NCI-H2196 (cell line): ENCODE data around the gene CCSER1.

Experiments
- DNase-seq: peaks from one replicate; lab custom pipeline; 2025; ENCODE audit not compliant: unreplicated experiment; lab: John Stamatoyannopoulos, UW

CCSER1 gene

DNA sequence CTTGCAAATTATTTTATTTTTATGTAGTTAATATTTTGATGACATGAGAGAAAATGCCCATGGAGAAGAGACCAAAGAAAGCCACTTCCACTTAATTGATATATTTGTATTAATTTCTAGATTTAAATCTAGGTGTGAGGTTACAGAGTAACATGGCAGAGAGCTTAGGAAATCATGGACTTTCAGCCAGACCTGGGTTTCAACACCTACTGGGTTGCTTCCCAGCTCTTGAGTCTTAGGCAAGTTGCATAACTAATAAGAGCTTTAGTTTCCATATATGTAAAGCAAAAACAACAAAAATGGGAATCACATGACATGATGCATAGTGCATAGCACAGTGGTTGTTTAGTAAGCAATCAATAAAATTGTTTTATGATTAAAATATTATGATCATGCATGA is 413.3 kb downstream of the CCSER1 start:
- no peak for DNase-seq

DNA sequence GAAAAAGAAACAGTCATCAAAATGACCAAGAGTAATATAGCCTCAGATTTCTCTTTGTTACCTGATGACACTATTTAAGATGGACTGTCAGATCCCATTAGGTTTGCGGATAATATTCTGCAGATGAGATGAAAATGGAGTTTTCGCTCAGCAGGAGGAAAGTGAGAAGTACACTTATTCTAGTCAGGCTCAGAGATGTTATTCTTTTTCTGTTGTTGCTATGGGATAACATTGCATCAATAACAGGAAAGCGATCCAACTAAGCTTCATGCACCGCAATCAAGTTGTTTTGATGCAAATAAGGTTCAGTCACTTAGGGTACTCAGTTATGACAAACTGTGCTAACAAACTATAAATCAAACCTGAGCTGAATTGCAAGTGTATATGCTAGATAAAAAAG is 415.0 kb downstream of the CCSER1 start:
- no peak for DNase-seq

DNA sequence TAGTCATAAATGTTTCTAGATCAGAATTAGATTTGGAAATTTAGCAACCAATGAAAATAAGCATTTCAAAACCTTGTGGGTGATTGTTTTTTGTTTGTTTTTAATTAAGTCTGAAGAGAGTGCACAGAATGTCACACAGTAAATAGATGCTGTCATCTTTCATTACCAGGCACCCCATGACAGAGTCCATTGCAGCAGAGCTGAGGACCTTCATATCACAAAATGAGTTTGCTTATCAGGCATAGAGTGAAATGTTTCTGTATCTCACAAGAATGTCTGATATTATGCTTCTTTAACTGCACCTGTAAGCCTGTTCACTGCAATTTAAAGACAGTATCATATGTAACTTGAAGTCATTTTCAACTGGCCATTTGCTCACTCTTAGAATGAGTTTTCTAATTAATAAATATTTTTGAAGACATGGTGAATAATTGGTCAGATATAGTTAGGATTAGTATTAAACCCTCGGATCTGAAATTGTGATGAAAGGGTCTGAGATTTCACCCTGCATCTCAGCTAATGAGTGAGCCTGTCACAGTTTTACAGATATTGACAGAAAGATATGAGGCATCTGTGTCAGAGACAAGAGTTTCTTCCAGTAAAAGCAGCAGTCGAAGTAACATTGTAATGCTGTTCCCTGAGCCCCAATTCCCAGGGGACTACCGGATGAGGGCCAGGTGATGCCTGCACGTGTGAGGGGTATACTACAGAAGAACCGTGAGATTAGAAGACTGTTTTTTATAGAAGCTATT is 416.4 kb downstream of the CCSER1 start:
- no peak for DNase-seq

DNA sequence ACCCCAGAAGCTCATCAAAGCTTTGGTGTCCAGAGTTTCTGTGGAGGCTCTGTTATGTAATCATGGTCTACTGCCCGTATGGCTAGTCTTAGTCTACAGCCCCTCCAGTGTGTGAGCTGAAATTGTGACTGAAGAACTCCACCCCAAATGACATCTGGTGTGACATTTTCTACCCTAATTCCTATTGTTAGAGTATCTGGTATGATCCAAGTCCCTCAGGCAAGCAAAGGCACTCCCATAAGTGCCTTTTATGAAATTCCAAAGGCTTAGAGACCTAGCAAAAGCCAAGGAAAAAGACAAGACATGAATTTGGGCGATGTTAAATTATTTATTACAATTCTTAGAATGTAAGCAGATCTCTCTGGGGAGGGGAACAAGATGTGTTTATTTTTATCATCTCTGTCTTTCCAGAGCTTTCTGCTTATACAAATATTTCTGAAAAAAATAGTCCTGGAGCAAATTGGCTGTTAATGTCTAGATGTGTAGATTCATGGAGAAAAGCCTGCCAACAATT is 417.4 kb downstream of the CCSER1 start:
- no peak for DNase-seq

DNA sequence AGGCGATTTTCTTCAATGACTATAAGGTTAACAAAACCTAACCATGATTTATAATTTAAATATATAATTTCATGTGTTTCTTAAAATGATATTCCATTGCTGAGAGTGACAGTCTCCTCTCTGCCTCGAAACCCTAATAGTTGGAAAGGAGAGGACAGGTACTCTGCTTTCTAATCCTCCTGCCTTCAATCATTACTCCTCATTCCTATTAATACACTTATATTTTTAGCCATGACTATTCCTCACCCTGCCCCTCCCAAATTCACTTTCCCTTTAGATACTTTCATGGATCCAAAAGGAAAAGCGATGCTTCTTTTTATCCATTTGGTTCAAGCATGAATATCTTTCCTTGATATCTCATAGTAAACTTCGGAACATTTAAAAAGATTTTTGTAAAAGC is 418.2 kb downstream of the CCSER1 start:
- DNase-seq, result no peak

DNA sequence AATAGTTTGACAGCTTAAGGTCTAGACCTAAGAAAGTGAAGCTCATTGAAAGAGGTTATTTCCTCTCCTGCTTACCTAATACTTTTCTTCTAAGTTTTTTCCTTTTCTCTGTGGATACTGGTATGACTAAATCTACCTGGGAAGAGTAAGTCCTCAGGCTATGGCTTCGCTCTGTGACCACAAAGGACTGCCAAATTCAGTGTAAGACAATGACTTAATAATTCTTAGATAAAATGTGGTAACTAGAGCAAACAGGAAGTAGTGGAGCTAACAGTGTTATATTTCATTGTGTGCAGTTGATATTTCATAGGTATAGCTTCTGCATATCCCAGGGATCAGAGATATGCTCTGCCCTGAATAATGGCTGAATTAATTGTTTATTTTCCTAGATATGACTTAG is 418.9 kb downstream of the CCSER1 start:
- peak; percentile 2 for DNase-seq

DNA sequence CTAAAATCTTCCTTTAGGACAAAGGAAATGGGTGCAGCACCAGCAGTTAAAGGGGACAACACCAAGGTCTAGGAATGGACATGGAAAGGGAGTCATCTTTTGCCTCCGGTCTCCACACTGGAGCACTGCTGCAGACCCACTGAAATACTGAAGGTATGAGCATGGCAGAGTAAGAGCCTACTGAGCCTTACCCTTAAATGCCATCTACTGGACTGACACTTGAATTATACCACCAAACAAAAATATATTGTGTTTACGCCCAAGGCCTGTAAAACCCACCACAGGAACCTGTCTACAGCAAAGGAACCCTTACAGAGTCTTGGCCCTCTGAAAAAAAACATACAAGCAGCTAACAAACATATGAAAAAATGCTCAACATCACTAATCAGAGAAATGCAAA is 443.4 kb downstream of the CCSER1 start:
- DNase-seq, result no peak

DNA sequence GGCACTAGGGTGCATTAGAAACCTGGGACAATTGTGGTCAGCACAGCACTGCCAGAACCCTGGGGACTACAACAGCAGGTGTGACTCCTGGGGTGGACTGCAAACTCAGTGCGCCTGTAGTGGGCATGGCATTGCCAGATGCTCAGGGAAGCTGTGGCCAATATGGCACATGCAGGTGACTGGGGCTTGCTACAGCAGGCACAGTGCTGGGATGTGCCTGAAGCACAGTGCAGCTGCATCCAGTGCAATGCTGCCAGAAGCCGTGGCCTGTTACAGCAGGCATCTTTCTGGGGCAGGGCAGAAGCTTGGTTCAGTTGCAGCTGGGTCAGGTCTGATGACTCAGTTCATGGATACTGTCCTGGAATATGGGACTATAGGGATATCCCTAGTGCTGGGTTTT is 445.8 kb downstream of the CCSER1 start:
- DNase-seq, result no peak

DNA sequence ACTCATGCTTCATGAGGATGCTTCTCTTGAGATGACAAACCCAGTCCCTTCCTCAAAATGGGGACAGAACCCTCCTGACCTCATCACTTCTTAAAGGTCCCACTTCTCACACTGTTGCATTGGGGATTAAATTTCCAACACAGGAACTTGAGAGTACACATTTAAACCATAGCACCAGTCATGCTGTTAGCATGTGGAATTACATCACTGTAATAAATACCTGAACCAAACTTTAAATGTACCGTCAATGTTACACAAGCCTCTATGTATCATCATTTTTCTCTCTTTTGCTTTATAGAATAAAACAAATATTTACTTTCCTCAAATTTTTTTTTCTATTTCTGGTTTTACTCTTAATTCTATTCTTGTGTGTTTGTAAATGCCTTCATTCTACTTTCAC is 448.2 kb downstream of the CCSER1 start:
- no peak for DNase-seq

DNA sequence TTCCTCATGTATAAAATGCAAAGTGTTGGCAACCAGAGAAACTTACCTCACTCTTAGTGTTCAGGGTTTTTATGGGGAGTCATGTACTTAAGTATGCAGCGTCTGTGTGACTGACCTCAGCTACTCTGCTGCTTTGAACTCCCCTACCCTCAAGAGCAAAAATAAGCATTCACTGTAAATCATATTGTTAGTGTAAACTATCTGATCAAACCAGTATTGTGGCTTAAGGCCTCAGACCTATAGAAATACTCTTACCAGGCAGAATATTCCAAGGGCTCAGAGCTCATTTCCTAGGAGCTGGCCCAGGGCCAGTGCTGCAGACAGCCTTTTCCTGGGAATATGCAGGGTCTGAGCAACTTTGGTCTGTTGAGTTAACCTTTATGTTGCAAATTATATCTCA is 453.1 kb downstream of the CCSER1 start:
- no peak for DNase-seq

DNA sequence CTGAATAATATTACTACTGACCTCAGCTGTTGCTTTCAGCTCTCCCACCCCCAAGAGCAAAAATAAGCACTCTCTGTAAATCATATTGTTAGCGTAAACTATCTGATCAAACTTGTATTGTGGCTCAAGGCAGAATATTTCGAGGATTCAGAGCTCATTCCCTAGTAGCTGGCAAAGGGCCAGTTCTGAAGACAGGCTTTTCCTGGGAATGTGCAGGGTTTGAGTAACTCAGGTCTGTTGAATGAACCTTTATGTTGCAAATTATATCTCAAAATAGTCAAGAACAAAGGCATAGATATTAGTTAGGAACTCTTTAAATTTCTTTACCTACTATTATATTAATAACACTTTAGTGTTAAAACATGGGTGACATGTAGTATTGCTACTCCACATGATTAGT is 454.9 kb downstream of the CCSER1 start:
- no peak for DNase-seq

DNA sequence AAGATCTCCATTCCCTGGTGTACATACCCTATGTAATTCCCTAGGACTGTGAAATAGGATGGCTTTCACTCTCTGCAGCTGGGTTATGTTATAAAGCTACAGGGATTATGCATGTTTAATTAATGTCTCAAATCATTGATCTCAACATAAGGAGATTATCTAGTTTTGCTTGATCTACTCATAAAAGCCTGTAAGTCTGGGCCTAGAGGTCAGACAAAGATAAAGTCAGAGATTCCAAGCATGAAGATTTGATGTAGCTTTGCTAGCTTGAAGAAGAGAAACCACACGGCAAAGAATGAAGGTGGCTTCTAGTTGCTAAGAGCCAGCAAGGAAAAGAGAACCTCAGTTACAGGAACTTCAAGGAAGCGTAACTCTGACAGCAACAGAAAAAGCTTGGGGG is 456.9 kb downstream of the CCSER1 start:
- no peak for DNase-seq

DNA sequence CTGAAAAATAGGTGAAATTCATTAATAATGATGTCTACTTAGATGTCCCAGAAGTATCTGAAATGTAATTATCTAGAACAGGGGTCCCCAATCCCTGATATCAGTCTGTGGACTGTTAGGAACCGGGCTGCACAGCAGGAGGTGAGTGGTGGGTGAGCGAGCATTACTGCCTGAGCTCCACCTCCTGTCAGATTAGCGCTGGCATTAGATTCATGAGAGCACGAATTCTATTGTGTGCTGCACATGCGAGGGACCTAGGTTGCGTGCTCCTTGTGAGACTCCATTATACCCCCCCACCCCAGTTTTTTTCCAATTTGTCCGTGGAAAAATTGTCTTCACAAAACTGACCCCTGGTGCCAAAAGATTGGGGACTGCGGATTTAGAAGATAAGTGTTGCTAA is 458.8 kb downstream of the CCSER1 start:
- no peak for DNase-seq

DNA sequence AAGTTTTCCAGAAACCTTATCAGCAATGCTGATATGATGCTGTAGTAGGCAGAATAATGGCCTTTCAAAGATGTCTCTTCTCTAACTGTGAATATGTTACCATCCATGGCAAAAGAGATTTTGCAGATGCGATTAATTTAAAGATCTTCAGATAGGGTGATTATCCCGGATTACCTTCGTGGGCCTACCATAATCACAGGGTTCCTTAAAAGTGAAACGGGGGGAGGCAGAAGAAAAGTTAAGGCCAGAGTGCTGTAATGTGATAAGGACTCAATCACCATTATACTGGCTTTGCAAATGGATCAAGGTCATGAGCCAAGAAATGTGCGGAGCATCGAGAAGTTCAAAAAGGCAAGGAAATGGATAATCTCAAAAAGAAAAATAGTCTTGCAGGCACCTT is 459.6 kb downstream of the CCSER1 start:
- no peak for DNase-seq

DNA sequence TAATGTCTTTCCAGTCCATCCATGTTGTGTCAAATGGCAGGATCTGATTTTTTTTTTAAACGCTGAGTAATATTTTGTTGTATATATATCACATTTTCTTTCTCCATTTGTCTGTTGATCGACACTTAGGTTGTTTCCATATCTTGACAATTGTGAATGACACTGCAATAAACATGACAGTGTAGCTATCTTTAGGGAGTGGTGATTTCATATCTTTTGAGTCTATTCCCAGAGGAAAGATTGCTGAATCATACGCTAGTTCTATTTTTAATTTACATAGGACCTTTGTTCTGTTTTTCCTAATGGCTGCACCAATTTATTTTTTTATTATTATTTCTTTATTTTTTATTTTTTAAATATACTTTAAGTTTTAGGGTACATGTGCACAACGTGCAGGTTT is 470.7 kb downstream of the CCSER1 start:
- no peak for DNase-seq

DNA sequence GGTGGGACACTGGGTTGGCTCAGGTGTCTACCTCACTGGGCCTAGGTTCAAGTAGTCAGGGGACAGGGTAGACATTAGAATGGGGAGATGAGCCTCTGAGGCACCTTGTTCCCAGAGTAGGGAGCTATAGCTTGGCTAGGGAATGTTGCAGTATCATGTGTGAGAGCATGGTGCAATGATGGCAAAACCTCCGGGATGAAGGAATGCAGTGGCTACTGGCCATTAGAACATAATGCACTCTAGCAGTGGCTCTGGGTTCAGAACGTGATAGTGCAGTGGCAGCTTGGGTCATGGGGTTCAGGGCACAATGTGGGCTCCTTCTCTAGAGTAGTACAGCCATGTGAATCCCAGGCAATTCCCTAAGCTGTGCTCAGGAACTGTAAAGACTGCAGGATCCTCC is 471.5 kb downstream of the CCSER1 start:
- DNase-seq, result no peak

DNA sequence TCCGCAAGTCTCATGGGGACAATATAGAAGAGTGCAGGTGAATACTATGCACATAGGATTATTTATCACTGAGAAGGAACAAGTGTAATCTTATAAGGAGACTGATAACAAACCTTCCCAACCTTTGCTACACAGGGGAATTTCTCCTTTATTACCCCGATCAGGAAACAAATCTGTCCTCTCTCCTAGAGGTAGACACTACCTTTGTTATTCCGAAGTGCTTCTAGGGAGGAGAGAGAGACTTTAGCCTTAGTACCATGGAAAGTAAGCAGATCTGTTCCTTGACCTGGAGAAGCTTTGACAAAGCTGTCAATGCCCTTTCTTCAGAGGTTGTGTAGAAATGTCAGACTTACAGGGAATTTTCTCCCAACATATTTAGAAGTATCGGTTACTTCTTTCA is 475.5 kb downstream of the CCSER1 start:
- DNase-seq, result no peak

DNA sequence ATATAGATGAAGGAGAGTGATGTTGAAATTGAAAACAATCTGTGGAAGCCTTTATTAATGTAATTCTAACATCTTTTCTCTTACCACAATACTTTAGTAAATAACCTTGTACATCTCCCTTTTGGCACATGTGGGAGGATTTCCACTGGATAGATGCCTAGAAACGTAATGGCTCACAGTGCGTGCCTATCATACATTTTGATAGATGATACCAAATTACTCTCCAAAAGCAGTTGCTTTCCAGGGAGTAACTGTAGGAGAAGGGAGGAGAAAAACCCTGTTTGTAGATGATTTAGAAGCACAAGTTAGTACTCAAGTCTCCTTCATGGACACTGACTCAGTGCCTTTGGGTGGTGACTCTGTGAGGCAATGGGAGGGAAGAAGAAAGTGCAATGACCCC is 476.3 kb downstream of the CCSER1 start:
- DNase-seq, result no peak

DNA sequence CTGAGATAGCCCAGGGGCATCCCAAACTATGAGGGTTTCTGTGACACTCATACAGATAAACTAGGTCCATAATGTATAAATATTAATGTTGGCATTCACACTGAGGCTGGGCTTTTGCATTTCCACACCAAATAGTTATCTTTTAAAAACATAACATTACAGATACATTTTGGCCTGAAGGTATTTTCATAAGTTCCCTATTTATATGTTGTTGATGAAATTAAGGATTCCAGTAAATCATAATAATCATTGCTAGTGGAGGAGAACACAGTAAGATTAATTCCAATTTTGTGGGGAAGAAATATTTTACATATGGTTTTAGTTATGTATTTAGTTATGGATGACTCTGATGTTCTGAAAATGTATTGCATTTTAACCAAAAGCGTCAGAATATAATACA is 479.6 kb downstream of the CCSER1 start:
- DNase-seq, result no peak

DNA sequence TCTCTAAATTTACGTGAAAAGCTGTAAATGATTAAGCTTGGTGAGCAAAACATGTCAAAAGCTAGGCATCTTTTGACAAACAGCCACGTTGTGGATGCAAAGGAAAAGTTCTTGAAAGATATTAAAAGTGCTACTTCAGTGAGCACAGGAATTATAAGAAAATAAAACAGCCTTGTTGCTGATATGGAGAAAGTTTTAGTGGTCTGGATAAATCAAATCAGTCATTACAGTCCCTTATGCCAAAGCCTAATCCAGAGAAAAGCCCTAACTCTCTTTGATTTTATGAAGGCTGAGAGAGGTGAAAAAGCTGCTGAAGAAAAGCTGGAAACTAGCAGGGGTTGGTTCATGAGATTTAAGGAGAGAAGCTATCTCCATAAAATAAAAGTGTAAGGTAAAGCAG is 487.2 kb downstream of the CCSER1 start:
- DNase-seq, result no peak

DNA sequence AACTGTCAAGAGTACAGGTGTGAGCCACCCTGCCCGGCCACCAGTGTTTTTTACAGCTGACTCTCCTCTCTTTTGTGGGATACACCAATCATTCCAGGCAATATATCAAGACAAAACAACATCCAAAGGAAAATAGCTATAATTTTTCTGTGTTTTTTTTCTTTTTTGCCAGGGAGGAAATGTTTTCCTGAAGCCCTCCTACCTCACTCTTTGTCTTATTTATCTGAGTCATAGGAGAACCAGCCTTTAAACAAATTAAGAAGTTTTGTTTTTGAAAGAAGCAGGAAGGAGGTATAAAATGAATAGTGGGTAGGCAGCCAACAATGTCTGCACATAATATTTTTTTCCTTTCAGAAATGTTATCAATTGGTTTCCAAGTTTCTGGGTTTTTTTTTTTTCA is 493.9 kb downstream of the CCSER1 start:
- no peak for DNase-seq

DNA sequence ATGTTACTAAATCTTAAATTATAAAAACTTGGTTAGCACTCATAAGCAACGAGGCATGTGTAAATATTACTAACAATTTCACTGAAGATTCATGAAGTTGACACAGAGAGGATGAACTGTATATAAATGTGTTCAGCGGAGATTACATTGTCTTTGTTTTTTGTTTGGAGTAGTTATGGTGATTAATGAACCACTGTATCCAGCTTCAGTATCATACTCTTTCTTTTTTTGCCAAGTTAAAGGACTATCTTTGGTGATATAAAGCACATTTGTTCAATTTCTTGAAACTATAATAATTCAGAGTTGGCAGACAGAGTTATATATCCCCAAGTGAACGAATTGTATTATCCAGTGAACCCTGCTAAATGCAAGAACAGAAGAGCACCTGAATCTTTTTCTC is 497.6 kb downstream of the CCSER1 start:
- no peak for DNase-seq

DNA sequence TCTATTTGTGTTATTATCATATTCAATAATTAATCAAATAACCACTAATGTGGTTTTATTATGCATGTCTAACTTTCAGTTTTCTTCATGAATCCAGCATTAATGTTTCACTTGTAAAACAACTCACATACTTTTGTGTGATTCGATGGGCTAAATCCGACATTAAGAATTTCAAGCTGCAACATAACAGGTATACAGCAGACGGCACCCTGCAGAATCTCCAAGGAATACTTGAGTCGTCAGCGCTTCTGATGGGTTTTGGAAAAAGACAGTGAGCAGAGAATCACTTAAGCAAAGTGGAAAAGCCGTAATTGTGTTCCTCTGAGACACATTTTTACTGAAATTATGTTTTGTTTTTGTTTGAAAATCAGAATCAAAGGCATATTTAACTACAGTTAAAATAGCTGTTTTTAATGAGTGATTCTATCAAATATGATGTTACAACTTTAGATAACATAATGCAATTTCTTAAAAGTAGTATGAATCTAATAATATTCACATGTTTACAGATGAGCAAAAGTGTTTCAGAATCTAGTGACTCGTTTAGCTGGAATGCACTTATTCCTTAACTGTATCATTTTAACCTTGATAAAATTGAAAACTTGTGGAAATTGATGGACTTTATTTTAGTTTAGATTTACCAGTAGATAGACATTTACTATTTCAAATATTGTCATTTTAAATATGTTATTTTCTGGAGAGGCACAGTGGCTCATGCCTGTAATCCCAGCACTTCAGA is 514.8 kb downstream of the CCSER1 start:
- no peak for DNase-seq
